Brain microvascular endothelial cell (primary cell): ENCODE results near the gene NDNF.

ENCODE experiments used
- DNase-seq: peaks from one replicate; pipeline ENCODE4 v3.0.0-alpha.2; 2020
- H3K27ac ChIP-seq: fragments of 250-450 bp; sonication (Bioruptor Pico); 2 replicates; pipeline ENCODE4 v1.5.1; 2020; ENCODE audit warnings: mild to moderate bottlenecking, moderate library complexity
- H3K27me3 ChIP-seq: fragments of 250-450 bp; sonication (Bioruptor Pico); replicated peaks from 2 replicates; pipeline ENCODE4 v1.5.1; 2020; ENCODE audit warnings: mild to moderate bottlenecking
- H3K36me3 ChIP-seq: fragments of 250-450 bp; sonication (Bioruptor Pico); replicated peaks from 2 replicates; pipeline ENCODE4 v1.5.1; 2020; ENCODE audit warnings: mild to moderate bottlenecking
- H3K4me3 ChIP-seq: 2 replicates; pipeline ENCODE4 v1.5.1; 2011; ENCODE audit warnings: low read depth, mild to moderate bottlenecking, control low read depth, low read length, moderate library complexity
- CTCF ChIP-seq: IDR thresholded peaks from 2 replicates; pipeline ENCODE4 v1.5.1; 2011; ENCODE audit warnings: low read depth, mild to moderate bottlenecking, moderate library complexity, low read length, control low read depth, inconsistent platforms; ENCODE audit errors: missing control alignments
- in situ Hi-C: cut with HindIII; loops from 2 replicates; pipeline ENCODE4 v1.10.0; 2017; ENCODE audit warnings: low sequenced_read_pairs, low pct_ligation_motif_present

The NDNF gene

GRCh38 chr4:121025540-121025939 lies 46.8 kb downstream of the NDNF start:
- no peak for TF ChIP-seq CTCF
- Histone ChIP-seq H3K27me3 (no peaks in the 10 kb centered on the region), H3K27ac (no peak overlapping the region), H3K4me3 (no peak overlapping the region), H3K36me3 (no peaks in the 10 kb centered on the region)
- no peak for DNase-seq
- in situ Hi-C loops = no loop called here

GRCh38 chr4:121018543-121018942 lies 53.8 kb downstream of the NDNF start:
- no peak for TF ChIP-seq CTCF
- H3K36me3 ChIP-seq = no peaks in the 10 kb centered on the region
- DNase-seq = no peak
- H3K4me3 ChIP-seq = no peak overlapping the region
- H3K27me3 ChIP-seq = no peaks in the 10 kb centered on the region
- no peak overlapping the region for H3K27ac ChIP-seq
- in situ Hi-C loops = no loop called here

DNA sequence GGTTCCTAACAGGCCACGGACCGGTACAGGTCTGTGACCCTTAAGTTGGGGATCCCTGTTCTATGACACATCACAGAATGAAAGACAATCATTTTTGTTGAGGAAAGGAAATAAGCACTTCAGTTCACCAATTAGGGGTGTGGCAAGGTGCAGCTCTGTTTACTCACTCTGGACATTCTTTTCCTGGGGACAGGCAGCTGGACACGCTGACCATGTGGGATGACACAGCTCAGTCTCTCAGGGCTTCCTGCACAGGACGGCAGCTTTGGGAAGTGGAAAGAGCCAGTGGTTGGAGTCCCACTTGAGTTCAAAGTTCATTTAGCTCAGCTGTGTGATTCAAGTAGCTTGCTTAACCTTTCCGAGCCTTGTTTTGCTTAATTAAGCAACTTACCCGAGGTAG lies 55.7 kb downstream of the NDNF start:
- Histone ChIP-seq H3K27me3 (no peaks in the 10 kb centered on the region), H3K4me3 (no peak overlapping the region), H3K36me3 (no peaks in the 10 kb centered on the region), H3K27ac (no peak overlapping the region)
- in situ Hi-C loops = no loop called here
- no peak for DNase-seq
- no peak for TF ChIP-seq CTCF

- TF ChIP-seq CTCF = no peak
- in situ Hi-C loops = no loop called here
- Histone ChIP-seq H3K27ac (no peak overlapping the region), H3K4me3 (no peak overlapping the region), H3K27me3 (no peaks in the 10 kb centered on the region), H3K36me3 (no peaks in the 10 kb centered on the region)
- no peak for DNase-seq
Measured at GRCh38 chr4:121015421-121015820, 56.9 kb downstream of the NDNF start.

- no peak for TF ChIP-seq CTCF
- Histone ChIP-seq H3K36me3 (no peaks in the 10 kb centered on the region), H3K27me3 (no peaks in the 10 kb centered on the region), H3K27ac (no peak overlapping the region), H3K4me3 (no peak overlapping the region)
- DNase-seq = no peak
- in situ Hi-C loops = no loop called here
Measured at GRCh38 chr4:121014544-121014943, 57.8 kb downstream of the NDNF start.

GRCh38 chr4:121011780-121012340 lies 60.5 kb downstream of the NDNF start:
- Histone ChIP-seq H3K4me3 (no peak overlapping the region), H3K27ac (no peak overlapping the region), H3K36me3 (no peaks in the 10 kb centered on the region), H3K27me3 (no peaks in the 10 kb centered on the region)
- no peak for DNase-seq
- in situ Hi-C loops = no loop called here
- no peak for TF ChIP-seq CTCF
